Activated CD4-positive, alpha-beta memory T cell treated with anti-CD3 and anti-CD28 coated beads, Interleukin-2, amount 10 ng/mL, durations not matched to agents 7 days and 5 days (primary cell): ENCODE results near the gene TBRG4. TPM values are rescaled to one million over a fixed set of nuclear protein-coding genes. Genes with fewer than 3 reads are reported as not detected.

Source experiments
- CTCF ChIA-PET: fragments of 350-600 bp; sonication (Branson Sonifier 250); formaldehyde crosslinking; loops from one replicate; lab custom pipeline; 2021; ENCODE audit warnings: antibody characterized with exemption, inconsistent platforms; lab: Charles Lee
- POLR2A ChIA-PET: fragments of 350-600 bp; sonication (Branson Sonifier 250); formaldehyde crosslinking; loops from one replicate; lab custom pipeline; 2021; ENCODE audit warnings: antibody characterized with exemption; lab: Charles Lee
- DNase-seq: peaks from one replicate; pipeline ENCODE4 v3.0.0-alpha.2; 2020
- H3K27ac Mint-ChIP-seq: one replicate; pipeline ENCODE4 v1.8.0; 2021; ENCODE audit warnings: mild to moderate bottlenecking, mixed read lengths
- H3K27me3 Mint-ChIP-seq: one replicate; pipeline ENCODE4 v1.8.0; 2021; ENCODE audit warnings: mixed read lengths
- H3K36me3 Mint-ChIP-seq: one replicate; pipeline ENCODE4 v1.8.0; 2021; ENCODE audit warnings: low read depth, mixed read lengths
- H3K4me1 Mint-ChIP-seq: one replicate; pipeline ENCODE4 v1.8.0; 2021; ENCODE audit warnings: mixed read lengths
- H3K4me3 Mint-ChIP-seq: one replicate; pipeline ENCODE4 v1.8.0; 2021; ENCODE audit warnings: mild to moderate bottlenecking, mixed read lengths
- H3K9me3 Mint-ChIP-seq: one replicate; pipeline ENCODE4 v1.8.0; 2021; ENCODE audit warnings: mixed read lengths
- total RNA-seq, 2 experiments: library from RNA; stranded (reverse); gene quantifications; one replicate each; pipeline ENCODE4 v1.2.3, GENCODE V29; 2021

The TBRG4 gene
- total RNA-seq, 2 experiments from 2014 or later = 98.8 to 103 TPM

- ChIA-PET CTCF (interaction anchor here (0.6 to 6.8 kb wide), 46 partner anchors 9 to 883 kb away, joined by 3 to 100 read pairs (median 4); partner anchors contain the start of genes H2AZ2, MYO1G, NACAD and TBRG4), POLR2A (interaction anchor here (0.6 to 5.9 kb wide), 25 partner anchors 9 to 646 kb away, joined by 3 to 62 read pairs (median 6); partner anchors contain the start of genes H2AZ2, MYO1G, NUDCD3 and PURB)
- Mint-ChIP-seq H3K27me3 (peaks cover 3% of the 10 kb centered on the region), H3K9me3 (no peaks in the 10 kb centered on the region), H3K4me1 (peaks cover 36% of the 10 kb centered on the region), H3K27ac (peak overlapping the region; percentile 46), H3K36me3 (no peaks in the 10 kb centered on the region), H3K4me3 (no peak overlapping the region)
- peak; percentile 81 for DNase-seq
Observed at GRCh38 chr7:45136106-45137060, 24.9 kb upstream of the TBRG4 start.

DNA sequence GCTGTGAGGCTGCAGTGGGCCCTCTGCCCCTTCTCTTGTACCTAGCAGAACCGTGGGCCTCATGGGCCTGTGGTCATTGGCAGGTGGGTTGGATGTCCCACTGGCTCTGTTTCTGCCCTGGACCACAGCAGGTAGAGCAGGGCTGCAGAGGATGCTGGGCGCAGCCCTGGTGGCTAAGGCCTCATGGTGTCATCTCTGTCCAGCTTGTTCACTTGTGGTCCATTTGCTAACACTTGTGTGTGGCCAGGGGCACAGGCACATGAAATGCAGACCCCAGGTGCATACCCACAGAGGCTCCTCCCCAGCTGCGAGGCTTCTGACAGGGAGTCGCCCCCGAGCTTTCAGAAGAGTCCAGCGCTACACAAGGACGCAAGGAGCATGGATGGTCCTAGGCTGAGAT lies 22.4 kb upstream of the TBRG4 start:
- H3K4me1 Mint-ChIP-seq = peaks cover 29% of the 10 kb centered on the region
- no peak overlapping the region for H3K27ac Mint-ChIP-seq
- ChIA-PET CTCF (interaction anchor here (1.0 to 6.8 kb wide), 5 partner anchors 22 to 276 kb away, joined by 3 to 100 read pairs (median 15); partner anchors contain the start of gene TBRG4), POLR2A (interaction anchor here (0.8 to 5.9 kb wide), 4 partner anchors 11 to 160 kb away, joined by 3 to 62 read pairs (median 30); partner anchors contain the start of gene TBRG4)
- no peak overlapping the region for H3K4me3 Mint-ChIP-seq
- no peaks in the 10 kb centered on the region for H3K36me3 Mint-ChIP-seq
- no peaks in the 10 kb centered on the region for H3K9me3 Mint-ChIP-seq
- H3K27me3 Mint-ChIP-seq = peaks cover 3% of the 10 kb centered on the region
- no peak for DNase-seq

DNA sequence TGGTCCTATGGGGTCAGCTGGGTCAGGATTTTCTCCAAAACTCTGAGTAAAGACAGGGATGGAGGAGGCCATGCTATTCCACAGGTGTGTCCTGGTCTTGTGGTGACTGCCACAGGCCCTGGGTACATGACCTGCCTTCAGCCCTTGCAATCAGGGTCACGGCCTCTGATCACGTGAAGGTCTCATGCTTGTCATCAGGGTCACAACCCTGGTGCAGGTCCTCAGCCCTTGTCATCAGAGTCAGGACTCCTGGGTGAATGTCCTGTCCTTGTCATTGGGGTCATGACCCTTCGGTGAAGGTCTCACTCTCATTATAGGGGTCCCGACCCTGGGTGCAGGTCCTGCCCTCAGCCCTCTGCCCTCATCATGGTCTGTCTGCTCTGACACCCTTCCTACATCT lies 21.9 kb upstream of the TBRG4 start:
- ChIA-PET POLR2A (interaction anchor here (1.0 to 5.9 kb wide), 4 partner anchors 10 to 160 kb away, joined by 3 to 62 read pairs (median 30); partner anchors contain the start of gene TBRG4), CTCF (interaction anchor here (1.0 to 6.8 kb wide), 4 partner anchors 22 to 275 kb away, joined by 3 to 76 read pairs (median 11); partner anchors contain the start of gene TBRG4)
- H3K27me3 Mint-ChIP-seq = peaks cover 3% of the 10 kb centered on the region
- no peaks in the 10 kb centered on the region for H3K9me3 Mint-ChIP-seq
- no peak for DNase-seq
- no peaks in the 10 kb centered on the region for H3K36me3 Mint-ChIP-seq
- H3K27ac Mint-ChIP-seq = no peak overlapping the region
- peaks cover 29% of the 10 kb centered on the region for H3K4me1 Mint-ChIP-seq
- no peak overlapping the region for H3K4me3 Mint-ChIP-seq

DNA sequence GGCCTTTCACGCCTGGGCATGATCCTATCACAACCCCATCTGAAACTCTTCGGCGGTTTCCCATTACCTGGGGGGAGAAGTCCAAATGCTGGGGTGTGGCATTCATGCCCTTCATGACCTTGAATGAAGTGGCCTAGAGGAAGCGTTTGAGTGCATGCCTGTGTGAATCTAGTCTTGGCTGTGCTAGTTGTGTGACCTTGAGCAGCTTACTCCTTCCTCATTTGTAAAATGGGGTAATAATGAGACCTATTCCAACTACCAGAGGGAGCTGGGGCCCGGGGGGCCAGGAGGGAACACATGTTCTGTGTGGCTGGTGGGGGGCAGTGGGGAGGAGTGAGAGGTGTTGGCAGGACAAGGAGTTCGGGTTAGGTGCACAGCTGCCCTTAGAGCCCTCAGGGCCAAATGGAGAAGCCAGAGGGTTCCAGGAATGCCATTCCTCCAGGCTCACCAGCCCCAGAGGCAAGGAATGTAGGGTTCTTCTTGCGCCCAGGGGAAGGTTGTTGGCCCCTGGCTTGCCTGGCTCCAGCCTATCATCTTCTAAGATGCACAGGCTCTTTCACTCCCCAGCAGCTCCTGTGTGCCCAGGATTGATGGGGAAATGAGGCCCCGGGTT lies 21.3 kb upstream of the TBRG4 start:
- peaks cover 26% of the 10 kb centered on the region for H3K4me1 Mint-ChIP-seq
- ChIA-PET CTCF (interaction anchor here (1.0 to 6.8 kb wide), 4 partner anchors 21 to 275 kb away, joined by 3 to 76 read pairs (median 11); partner anchors contain the start of gene TBRG4), POLR2A (interaction anchor here (1.0 to 5.9 kb wide), 4 partner anchors 10 to 159 kb away, joined by 3 to 62 read pairs (median 30); partner anchors contain the start of gene TBRG4)
- H3K9me3 Mint-ChIP-seq = no peaks in the 10 kb centered on the region
- no peak overlapping the region for H3K27ac Mint-ChIP-seq
- H3K36me3 Mint-ChIP-seq = no peaks in the 10 kb centered on the region
- H3K4me3 Mint-ChIP-seq = no peak overlapping the region
- no peak for DNase-seq
- peaks cover 3% of the 10 kb centered on the region for H3K27me3 Mint-ChIP-seq

GRCh38 chr7:45131891-45132290 lies 20.4 kb upstream of the TBRG4 start:
- POLR2A ChIA-PET = interaction anchor here (1.3 to 1.4 kb wide), 2 partner anchors 15 to 20 kb away, joined by 3 to 5 read pairs; partner anchors contain the start of gene TBRG4
- CTCF ChIA-PET = interaction anchor here (2.1 to 6.8 kb wide), 2 partner anchors 20 to 158 kb away, joined by 7 to 76 read pairs; partner anchors contain the start of gene TBRG4
- H3K36me3 Mint-ChIP-seq = no peaks in the 10 kb centered on the region

GRCh38 chr7:45130910-45131309 lies 19.4 kb upstream of the TBRG4 start:
- DNase-seq = no peak
- Mint-ChIP-seq H3K36me3 (no peaks in the 10 kb centered on the region), H3K27me3 (no peaks in the 10 kb centered on the region), H3K4me1 (peaks cover 9% of the 10 kb centered on the region), H3K4me3 (no peak overlapping the region), H3K27ac (no peak overlapping the region), H3K9me3 (no peaks in the 10 kb centered on the region)
- ChIA-PET POLR2A (interaction anchor here (1.3 to 1.6 kb wide), 3 partner anchors 14 to 157 kb away, joined by 3 to 5 read pairs (median 5); partner anchors contain the start of gene TBRG4), CTCF (no interaction called here)

More at GRCh38 chr7:45131891-45132290, 20.4 kb upstream of the TBRG4 start:
- no peaks in the 10 kb centered on the region for H3K9me3 Mint-ChIP-seq
- H3K27ac Mint-ChIP-seq = no peak overlapping the region
- H3K27me3 Mint-ChIP-seq = peaks cover 2% of the 10 kb centered on the region
- peaks cover 19% of the 10 kb centered on the region for H3K4me1 Mint-ChIP-seq
- DNase-seq = no peak
- no peak overlapping the region for H3K4me3 Mint-ChIP-seq

DNA sequence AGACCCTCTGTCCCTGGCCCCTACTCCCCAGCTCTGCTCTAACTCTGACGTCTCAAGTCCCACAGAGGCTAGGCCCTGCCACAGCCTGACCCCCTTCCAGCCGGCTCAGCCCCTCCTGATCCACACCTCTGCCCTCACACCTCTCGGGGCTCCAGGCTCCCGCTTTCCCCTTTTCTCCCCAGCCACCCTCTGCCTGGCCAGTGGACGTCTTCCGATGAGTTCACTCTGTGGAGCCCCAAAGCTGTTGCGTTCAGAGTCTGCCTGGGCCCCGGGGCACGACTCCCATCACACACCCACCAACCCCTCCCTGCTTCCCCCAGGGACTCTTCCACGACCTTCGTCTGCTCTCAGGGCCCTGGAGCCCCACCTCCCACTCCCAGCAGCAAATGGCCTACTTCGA lies 18.4 kb upstream of the TBRG4 start:
- no peak for DNase-seq
- no peaks in the 10 kb centered on the region for H3K36me3 Mint-ChIP-seq
- no peak overlapping the region for H3K4me3 Mint-ChIP-seq
- H3K9me3 Mint-ChIP-seq = no peaks in the 10 kb centered on the region
- H3K4me1 Mint-ChIP-seq = peaks cover 1% of the 10 kb centered on the region
- ChIA-PET POLR2A (interaction anchor here (1.6 kb wide), 1 partner anchor 156 kb away, joined by 5 read pairs; no protein-coding TSS in a partner anchor), CTCF (no interaction called here)
- no peak overlapping the region for H3K27ac Mint-ChIP-seq
- H3K27me3 Mint-ChIP-seq = no peaks in the 10 kb centered on the region

- no peak for DNase-seq
- ChIA-PET POLR2A (interaction anchor here (1.6 kb wide), 1 partner anchor 155 kb away, joined by 5 read pairs; no protein-coding TSS in a partner anchor), CTCF (no interaction called here)
- no peaks in the 10 kb centered on the region for H3K27me3 Mint-ChIP-seq
- H3K9me3 Mint-ChIP-seq = no peaks in the 10 kb centered on the region
- no peak overlapping the region for H3K4me3 Mint-ChIP-seq
- H3K4me1 Mint-ChIP-seq = peaks cover 4% of the 10 kb centered on the region
- H3K36me3 Mint-ChIP-seq = no peaks in the 10 kb centered on the region
- no peak overlapping the region for H3K27ac Mint-ChIP-seq
Observed at GRCh38 chr7:45129181-45129800, 17.8 kb upstream of the TBRG4 start.

DNA sequence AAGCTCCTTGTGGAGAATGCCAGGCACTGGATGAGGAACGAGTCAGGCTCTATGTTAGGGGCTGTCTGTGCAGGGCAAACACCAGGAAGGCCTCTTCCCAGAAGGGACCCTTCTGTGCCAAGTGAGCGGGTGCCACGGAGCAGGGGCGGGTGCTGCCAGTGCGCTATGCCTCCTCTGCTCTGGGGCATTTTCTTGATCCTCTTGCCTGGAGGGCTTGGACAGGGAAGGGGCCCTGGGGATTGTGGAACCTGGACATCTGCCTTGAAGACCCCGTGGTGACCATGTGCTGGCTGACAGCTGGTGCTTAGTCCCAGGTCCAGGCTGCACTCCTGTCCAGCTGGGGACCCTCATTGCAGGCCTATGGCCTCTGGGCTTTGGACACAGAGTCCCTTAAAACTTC lies 15.4 kb upstream of the TBRG4 start:
- CTCF ChIA-PET = interaction anchor here (1.2 kb wide), 1 partner anchor 9 kb away, joined by 5 read pairs; no protein-coding TSS in a partner anchor

GRCh38 chr7:45126201-45126600 lies 14.7 kb upstream of the TBRG4 start:
- DNase-seq = no peak
- H3K36me3 Mint-ChIP-seq = no peaks in the 10 kb centered on the region
- no peaks in the 10 kb centered on the region for H3K27me3 Mint-ChIP-seq
- no peaks in the 10 kb centered on the region for H3K9me3 Mint-ChIP-seq
- POLR2A ChIA-PET = interaction anchor here (1.2 to 6.8 kb wide), 3 partner anchors 9 to 14 kb away, joined by 3 to 149 read pairs (median 6); partner anchors contain the start of gene TBRG4
- peaks cover 23% of the 10 kb centered on the region for H3K4me1 Mint-ChIP-seq
- H3K27ac Mint-ChIP-seq = no peak overlapping the region
- CTCF ChIA-PET = interaction anchor here (1.1 kb wide), 1 partner anchor 152 kb away, joined by 4 read pairs; no protein-coding TSS in a partner anchor
- no peak overlapping the region for H3K4me3 Mint-ChIP-seq

More for the DNA sequence above, 15.4 kb upstream of the TBRG4 start:
- Mint-ChIP-seq H3K4me3 (no peak overlapping the region), H3K27me3 (no peaks in the 10 kb centered on the region), H3K36me3 (no peaks in the 10 kb centered on the region), H3K4me1 (peaks cover 23% of the 10 kb centered on the region), H3K9me3 (no peaks in the 10 kb centered on the region), H3K27ac (no peak overlapping the region)
- DNase-seq = no peak
- POLR2A ChIA-PET = interaction anchor here (0.8 to 1.5 kb wide), 2 partner anchors 9 to 10 kb away, joined by 3 to 4 read pairs; no protein-coding TSS in a partner anchor

DNA sequence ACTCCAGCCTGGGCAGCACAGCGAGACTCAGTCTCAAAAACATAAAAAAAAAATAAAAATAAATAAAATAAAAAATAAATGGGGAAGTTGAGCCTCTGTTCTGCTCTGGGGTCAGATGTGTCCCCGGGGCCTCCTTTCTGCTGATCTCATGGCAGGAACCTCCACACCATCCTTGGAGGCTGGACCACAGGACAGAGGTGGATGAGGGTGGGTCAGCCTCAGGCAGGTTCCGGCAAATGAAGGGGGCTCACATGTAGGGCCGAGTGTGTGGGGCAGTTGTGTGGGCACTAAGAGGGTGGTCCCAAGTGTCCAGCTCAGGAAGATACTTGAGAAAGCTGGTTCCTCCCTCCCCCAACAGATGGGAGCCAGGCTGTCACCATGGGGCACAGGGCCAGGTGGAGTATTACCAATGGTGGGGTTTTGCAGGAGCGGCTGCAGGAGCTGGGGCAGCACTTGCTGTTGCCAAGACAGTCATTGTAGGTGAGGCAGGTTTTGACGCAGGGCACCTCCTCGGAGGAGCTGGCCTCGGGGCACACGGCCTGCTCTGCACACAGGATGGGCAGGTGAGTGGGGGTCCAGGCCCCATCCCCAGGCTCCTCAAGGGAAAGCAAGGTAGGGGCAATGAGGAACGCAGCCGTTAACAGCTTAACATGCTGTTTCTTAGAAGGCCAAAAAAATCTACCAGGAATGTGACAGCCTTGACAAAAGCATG lies 13.9 kb upstream of the TBRG4 start:
- peaks cover 23% of the 10 kb centered on the region for H3K4me1 Mint-ChIP-seq
- H3K4me3 Mint-ChIP-seq = no peak overlapping the region
- no peak for DNase-seq
- CTCF ChIA-PET = interaction anchor here (1.1 to 3.5 kb wide), 2 partner anchors 11 to 152 kb away, joined by 4 to 37 read pairs; no protein-coding TSS in a partner anchor
- no peak overlapping the region for H3K27ac Mint-ChIP-seq
- POLR2A ChIA-PET = interaction anchor here (1.2 to 6.8 kb wide), 3 partner anchors 8 to 13 kb away, joined by 3 to 149 read pairs (median 6); partner anchors contain the start of gene TBRG4
- H3K27me3 Mint-ChIP-seq = no peaks in the 10 kb centered on the region
- no peaks in the 10 kb centered on the region for H3K9me3 Mint-ChIP-seq
- no peaks in the 10 kb centered on the region for H3K36me3 Mint-ChIP-seq
